ENCODE data around the gene ANKIB1.
"Not testable (repeated sequence)": the region's sequence is repeated elsewhere in the genome, so short reads cannot be mapped to it uniquely, and the experiment has no call there.

The ANKIB1 gene

GRCh38 chr7:92410162-92410561, 164.4 kb downstream of the ANKIB1 start:
- DNase-seq (ENCODE audit: low read depth), result not testable (repeated sequence)

GRCh38 chr7:92412745-92413144, 167.0 kb downstream of the ANKIB1 start:
- DNase-seq (ENCODE audit: low read depth), result no peak

- DNase-seq (ENCODE audit: low read depth), result no peak
Measured at GRCh38 chr7:92413550-92413949, 167.8 kb downstream of the ANKIB1 start.

- no peak for DNase-seq (ENCODE audit: low read depth)
Measured at GRCh38 chr7:92415225-92415624, 169.5 kb downstream of the ANKIB1 start.

GRCh38 chr7:92417913-92418312, 172.1 kb downstream of the ANKIB1 start:
- no peak for DNase-seq (ENCODE audit: low read depth)

GRCh38 chr7:92421676-92422435, 176.1 kb downstream of the ANKIB1 start:
- peak; percentile 6 for DNase-seq (ENCODE audit: low read depth)

- DNase-seq (ENCODE audit: low read depth), result no peak
Measured at GRCh38 chr7:92422926-92423325, 177.2 kb downstream of the ANKIB1 start.

GRCh38 chr7:92423710-92424131, 177.9 kb downstream of the ANKIB1 start:
- no peak for DNase-seq (ENCODE audit: low read depth)

GRCh38 chr7:92425311-92425947, 179.7 kb downstream of the ANKIB1 start:
- peak; percentile 18 for DNase-seq (ENCODE audit: low read depth)

GRCh38 chr7:92427193-92427592, 181.4 kb downstream of the ANKIB1 start:
- no peak for DNase-seq (ENCODE audit: low read depth)

- no peak for DNase-seq (ENCODE audit: low read depth)
Measured at GRCh38 chr7:92432299-92432946, 186.6 kb downstream of the ANKIB1 start.

- DNase-seq (ENCODE audit: low read depth), result no peak
Measured at GRCh38 chr7:92433019-92433418, 187.2 kb downstream of the ANKIB1 start.

GRCh38 chr7:92435542-92435941, 189.8 kb downstream of the ANKIB1 start:
- no peak for DNase-seq (ENCODE audit: low read depth)

- no peak for DNase-seq (ENCODE audit: low read depth)
Measured at GRCh38 chr7:92436612-92437445, 191.1 kb downstream of the ANKIB1 start.

- DNase-seq (ENCODE audit: low read depth), result no peak
Measured at GRCh38 chr7:92437956-92438491, 192.2 kb downstream of the ANKIB1 start.

- not testable (repeated sequence) for DNase-seq (ENCODE audit: low read depth)
Measured at GRCh38 chr7:92442720-92443119, 196.9 kb downstream of the ANKIB1 start.

- DNase-seq (ENCODE audit: low read depth), result no peak
Measured at GRCh38 chr7:92446869-92447344, 201.1 kb downstream of the ANKIB1 start.

- peak; percentile 93 for DNase-seq (ENCODE audit: low read depth)
Measured at GRCh38 chr7:92447345-92448204, 201.8 kb downstream of the ANKIB1 start, which contains the start of gene GATAD1. Gene GATAD1 (plus strand): TSS chr7:92447482. CDS start chr7:92447730, 248 bp downstream.

- peak; percentile 52 for DNase-seq (ENCODE audit: low read depth)
Measured at GRCh38 chr7:92448205-92448747, 202.5 kb downstream of the ANKIB1 start.
